ENCODE measurements around the gene HIBADH. TPM values are rescaled to one million over a fixed set of nuclear protein-coding genes. Genes with fewer than 3 reads are reported as not detected.
"Not testable (repeated sequence)": the region's sequence is repeated elsewhere in the genome, so short reads cannot be mapped to it uniquely, and the experiment has no call there.

HIBADH gene
- total RNA-seq, 4 donors from 2014 or later: 73.7 to 99.9 (median 84.4) TPM

GRCh38 chr7:27641581-27642230 lies 21.0 kb downstream of the HIBADH start:
- H3K27ac ChIP-seq: peak overlapping the region in 1 of 3 donors; percentile 34

GRCh38 chr7:27640884-27641574 lies 21.7 kb downstream of the HIBADH start:
- TF ChIP-seq POLR2A (IDR thresholded peaks at IDR 0.05): no peak
- TF ChIP-seq CTCF (IDR thresholded peaks at IDR 0.05): no peak
- Histone ChIP-seq H3K9me3 (no peaks in the 10 kb centered on the region), H3K4me1 (peaks cover 5 to 19% of the 10 kb centered on the region in 2 donors), H3K4me3 (replicated peaks in 1 of 3) (no peak overlapping the region), H3K36me3 (no peaks in the 10 kb centered on the region), H3K27me3 (no peaks in the 10 kb centered on the region), H3K27ac (peak overlapping the region in 2 of 3 donors; percentile 4 to 34)
- 32 to 40% methylated on average over 5 of the region's 5 CpGs for WGBS, 2 donors
- intact Hi-C loops (cut with DNase I): no loop called here
- DNase-seq: peak; percentile 42 to 60

More at GRCh38 chr7:27641581-27642230, 21.0 kb downstream of the HIBADH start:
- intact Hi-C loops (cut with DNase I): no loop called here
- TF ChIP-seq POLR2A (IDR thresholded peaks at IDR 0.05) (no peak), CTCF (IDR thresholded peaks at IDR 0.05) (no peak)
- Histone ChIP-seq H3K36me3 (no peaks in the 10 kb centered on the region), H3K4me3 (replicated peaks in 1 of 3) (no peak overlapping the region), H3K27me3 (no peaks in the 10 kb centered on the region), H3K4me1 (peaks cover 4 to 15% of the 10 kb centered on the region in 2 donors), H3K9me3 (no peaks in the 10 kb centered on the region)
- 56 to 69% methylated on average over 4 of the region's 4 CpGs for WGBS, 2 donors
- DNase-seq: no peak

GRCh38 chr7:27639851-27640250 lies 22.8 kb downstream of the HIBADH start:
- Histone ChIP-seq H3K27ac (no peak overlapping the region), H3K4me1 (peaks cover 11 to 25% of the 10 kb centered on the region in 2 donors), H3K9me3 (no peaks in the 10 kb centered on the region), H3K4me3 (replicated peaks in 1 of 3) (no peak overlapping the region), H3K36me3 (no peaks in the 10 kb centered on the region), H3K27me3 (no peaks in the 10 kb centered on the region)
- DNase-seq: no peak
- WGBS, 2 donors: 97 to 99% methylated on average over 6 of the region's 6 CpGs
- intact Hi-C loops (cut with DNase I): no loop called here
- no peak for TF ChIP-seq CTCF (IDR thresholded peaks at IDR 0.05)
- TF ChIP-seq POLR2A (IDR thresholded peaks at IDR 0.05): no peak

- intact Hi-C loops (cut with DNase I); H3K36me3 ChIP-seq; H3K9me3 ChIP-seq; DNase-seq; H3K27me3 ChIP-seq; H3K4me3 ChIP-seq (replicated peaks in 1 of 3); H3K27ac ChIP-seq: not testable (repeated sequence)
- WGBS, 2 donors: 96 to 100% methylated on average over 1 of the region's 1 CpG
- H3K4me1 ChIP-seq: peaks cover 11 to 25% of the 10 kb centered on the region in 2 donors
Observed at GRCh38 chr7:27639048-27639447, 23.6 kb downstream of the HIBADH start.

GRCh38 chr7:27636326-27637006 lies 26.2 kb downstream of the HIBADH start:
- Histone ChIP-seq H3K9me3 (no peaks in the 10 kb centered on the region), H3K36me3 (no peaks in the 10 kb centered on the region), H3K4me1 (peaks cover 19 to 28% of the 10 kb centered on the region in 2 donors), H3K27ac (peak overlapping the region in 1 of 3 donors; percentile 7), H3K4me3 (replicated peaks in 1 of 3) (no peak overlapping the region), H3K27me3 (no peaks in the 10 kb centered on the region)
- TF ChIP-seq POLR2A (IDR thresholded peaks at IDR 0.05) (no peak), CTCF (IDR thresholded peaks at IDR 0.05) (no peak)
- intact Hi-C loops (cut with DNase I): no loop called here
- DNase-seq: no peak
- 29 to 36% methylated on average over 1 of the region's 1 CpG for WGBS, 2 donors

Measured in thyroid gland (tissue), 4 donors.